Activated CD4-positive, alpha-beta T cell treated with anti-CD3 and anti-CD28 coated beads, Interleukin-2, amount 50 U/mL, for 48 hours (primary cell): ENCODE data around the gene ERBB4.
"Not testable (repeated sequence)": the region's sequence is repeated elsewhere in the genome, so short reads cannot be mapped to it uniquely, and the experiment has no call there.

Experiments
- DNase-seq, 2 experiments: peaks; one replicate each; pipeline ENCODE4 v3.0.0-alpha.2; 2020

ERBB4 gene

DNA sequence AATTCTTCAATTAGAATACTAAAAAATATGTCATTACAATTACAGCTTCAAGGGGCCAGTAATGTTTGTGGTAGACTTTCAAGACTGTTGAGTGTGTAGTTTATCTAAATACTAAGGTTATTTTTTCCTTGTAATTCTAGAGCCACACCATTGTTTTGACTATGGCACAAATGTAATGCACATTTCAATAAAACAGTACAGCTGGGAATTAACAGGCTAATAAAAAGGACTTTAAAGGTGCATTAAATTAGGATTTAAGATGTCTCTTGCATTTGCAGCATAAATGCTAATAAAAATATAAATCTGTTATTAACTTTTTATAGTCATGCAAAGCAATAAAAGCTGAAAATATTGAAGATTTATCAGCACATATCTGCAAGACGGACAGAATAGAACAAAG lies 344.8 kb downstream of the ERBB4 start:
- DNase-seq = no peak

- no peak for DNase-seq
Observed at GRCh38 chr2:212193056-212193455, 345.5 kb downstream of the ERBB4 start.

GRCh38 chr2:212191438-212191837 lies 347.2 kb downstream of the ERBB4 start:
- DNase-seq = not testable (repeated sequence)

GRCh38 chr2:212186166-212186565 lies 352.4 kb downstream of the ERBB4 start:
- DNase-seq = no peak

GRCh38 chr2:212181646-212182045 lies 357.0 kb downstream of the ERBB4 start:
- DNase-seq = no peak

- DNase-seq = no peak
Observed at GRCh38 chr2:212180408-212181083, 358.1 kb downstream of the ERBB4 start.

- no peak for DNase-seq
Observed at GRCh38 chr2:212177724-212178123, 360.9 kb downstream of the ERBB4 start.

GRCh38 chr2:212176151-212176550 lies 362.5 kb downstream of the ERBB4 start:
- no peak for DNase-seq

- no peak for DNase-seq
Observed at GRCh38 chr2:212173756-212174510, 364.7 kb downstream of the ERBB4 start.

- DNase-seq = no peak
Observed at GRCh38 chr2:212173331-212173730, 365.3 kb downstream of the ERBB4 start.

GRCh38 chr2:212170382-212170781 lies 368.2 kb downstream of the ERBB4 start:
- no peak for DNase-seq

DNA sequence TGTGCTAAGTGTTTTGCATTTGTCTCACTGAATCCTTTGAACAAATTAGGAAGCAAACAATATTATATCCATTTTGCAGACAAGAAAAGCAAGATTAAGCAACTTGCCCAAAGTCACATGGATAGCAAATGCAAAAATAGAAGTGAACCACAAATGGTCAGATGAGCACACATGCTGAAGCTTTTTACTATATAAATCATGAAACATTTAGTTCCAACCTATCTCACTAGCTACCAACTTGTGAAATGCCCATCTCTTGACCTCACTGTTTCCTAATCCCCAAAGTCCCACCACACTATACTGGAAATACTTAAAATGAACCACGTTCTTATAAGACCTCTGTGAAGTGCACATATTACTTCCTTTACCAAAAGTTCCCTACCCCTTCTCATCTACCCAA lies 380.5 kb downstream of the ERBB4 start:
- no peak for DNase-seq

DNA sequence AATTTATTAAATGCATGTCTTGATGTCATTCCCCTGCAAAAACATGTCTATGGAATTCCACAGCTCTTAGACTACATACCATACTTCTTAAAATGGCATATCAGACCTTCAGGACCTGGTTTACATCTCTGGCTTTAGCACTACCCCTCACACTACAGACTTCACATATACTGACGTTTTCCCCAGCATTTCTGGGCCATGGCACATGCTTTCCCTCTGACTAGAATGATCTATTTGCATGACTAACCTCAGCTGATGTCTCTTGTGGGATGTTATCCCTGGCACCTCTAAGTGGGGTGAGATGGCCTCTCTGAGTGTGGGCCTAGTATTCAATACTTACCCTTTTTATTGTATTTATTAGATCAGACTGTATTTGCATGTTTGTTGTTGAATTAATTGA lies 381.6 kb downstream of the ERBB4 start:
- no peak for DNase-seq

DNA sequence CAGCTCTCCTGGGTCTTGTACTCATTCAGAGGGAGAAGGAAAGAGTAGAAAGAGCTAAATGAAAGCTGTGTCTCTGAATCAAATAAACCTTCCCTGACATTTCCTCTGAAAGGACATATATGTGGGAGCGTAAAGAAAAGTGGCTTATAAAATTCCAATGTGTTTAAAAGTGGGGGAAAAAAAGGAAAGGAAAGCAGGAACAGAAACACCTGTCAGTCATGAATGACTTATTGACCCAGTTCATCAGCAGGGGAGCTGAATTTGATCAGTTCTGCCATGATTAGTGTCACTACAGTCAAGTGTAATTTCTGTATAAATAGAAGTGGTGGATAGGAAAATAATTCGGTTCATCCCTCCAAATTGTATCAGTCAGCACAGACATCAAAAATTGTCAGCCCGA lies 382.5 kb downstream of the ERBB4 start:
- no peak for DNase-seq

GRCh38 chr2:212154477-212154878 lies 384.1 kb downstream of the ERBB4 start:
- DNase-seq = no peak

DNA sequence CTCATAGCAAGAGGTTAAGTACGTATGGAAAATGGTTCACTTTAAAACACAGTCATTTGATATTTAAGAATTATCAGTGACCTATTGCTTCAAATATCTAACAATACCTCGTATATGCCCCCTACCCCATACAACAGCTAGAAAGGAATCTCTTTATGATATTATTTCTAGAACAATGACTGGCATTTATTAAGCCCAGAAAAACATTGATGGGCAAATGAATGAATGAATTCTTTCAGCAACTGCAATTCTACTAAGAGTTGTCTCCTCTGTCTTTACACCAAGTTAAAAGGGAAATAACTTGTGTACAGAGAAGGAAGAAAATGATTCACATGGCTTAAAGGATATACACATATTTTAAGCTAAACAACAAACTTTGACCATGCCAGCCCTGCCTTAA lies 384.7 kb downstream of the ERBB4 start:
- DNase-seq = no peak

DNA sequence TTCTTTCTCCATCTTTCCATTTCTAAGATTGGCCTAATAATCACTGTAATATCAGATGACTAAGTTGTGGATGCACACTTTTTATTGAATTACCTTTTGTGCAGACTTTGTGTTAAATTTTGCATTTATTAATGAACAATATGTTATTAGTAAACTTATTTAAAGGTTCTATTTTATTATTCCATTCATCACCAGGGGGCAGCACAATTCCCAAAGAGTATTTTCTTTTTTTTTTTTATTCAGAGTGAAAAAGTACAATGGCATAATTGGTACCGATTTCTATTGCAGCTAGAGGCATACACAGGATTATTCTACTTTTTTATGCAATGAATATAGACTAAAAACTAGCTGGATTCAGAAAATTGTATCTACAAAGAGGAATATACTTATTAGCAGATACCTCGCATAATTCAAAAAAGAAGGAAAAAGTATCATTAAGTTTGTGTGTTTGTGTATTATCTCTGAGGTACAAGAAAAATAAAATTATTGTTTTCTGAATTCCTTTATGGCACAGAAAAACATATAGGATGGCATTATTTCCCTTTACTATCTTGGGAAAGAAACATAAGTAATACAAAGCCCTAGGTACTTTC lies 390.6 kb downstream of the ERBB4 start:
- DNase-seq = no peak

- DNase-seq = no peak
Observed at GRCh38 chr2:212146416-212146815, 392.2 kb downstream of the ERBB4 start.

- no peak for DNase-seq
Observed at GRCh38 chr2:212145121-212145520, 393.5 kb downstream of the ERBB4 start.

DNA sequence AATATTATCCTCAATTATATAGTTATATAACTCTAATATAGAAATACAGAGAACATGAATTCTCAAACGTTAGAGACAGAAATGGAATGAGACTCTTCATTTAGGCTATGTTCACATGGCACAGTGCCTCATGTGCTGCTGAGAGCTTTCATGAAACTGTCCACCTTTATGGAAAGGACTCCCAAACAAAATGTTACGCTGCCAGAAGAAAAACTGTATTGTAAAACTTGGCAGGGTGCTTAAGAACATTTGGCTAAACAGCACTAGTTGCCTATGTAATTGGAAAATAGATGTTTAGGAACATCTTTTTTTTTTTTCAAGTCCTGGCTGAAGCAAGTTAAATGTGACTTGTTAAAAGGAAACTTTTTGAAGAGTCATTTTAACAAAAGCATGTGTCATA lies 396.0 kb downstream of the ERBB4 start:
- no peak for DNase-seq

DNA sequence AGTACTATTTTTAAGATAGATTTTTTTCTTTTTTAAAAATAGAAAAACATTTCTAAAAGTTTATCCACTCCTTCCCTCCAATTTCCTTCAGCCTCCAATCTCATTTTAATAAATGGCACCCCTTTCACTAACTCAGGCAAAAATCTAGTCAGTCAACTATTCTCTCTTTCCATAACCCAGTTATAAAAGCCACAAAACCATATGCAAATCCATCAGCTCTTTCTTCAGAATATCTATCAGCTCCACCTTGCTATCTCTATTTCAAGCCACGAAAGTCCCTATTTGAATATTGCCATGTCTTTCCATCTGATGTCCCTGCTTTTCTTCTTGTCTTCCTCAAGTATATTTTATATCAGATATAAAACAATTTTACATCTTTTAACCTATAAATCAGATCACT lies 397.1 kb downstream of the ERBB4 start:
- DNase-seq = no peak

GRCh38 chr2:212136216-212136795 lies 402.3 kb downstream of the ERBB4 start:
- DNase-seq = no peak

DNA sequence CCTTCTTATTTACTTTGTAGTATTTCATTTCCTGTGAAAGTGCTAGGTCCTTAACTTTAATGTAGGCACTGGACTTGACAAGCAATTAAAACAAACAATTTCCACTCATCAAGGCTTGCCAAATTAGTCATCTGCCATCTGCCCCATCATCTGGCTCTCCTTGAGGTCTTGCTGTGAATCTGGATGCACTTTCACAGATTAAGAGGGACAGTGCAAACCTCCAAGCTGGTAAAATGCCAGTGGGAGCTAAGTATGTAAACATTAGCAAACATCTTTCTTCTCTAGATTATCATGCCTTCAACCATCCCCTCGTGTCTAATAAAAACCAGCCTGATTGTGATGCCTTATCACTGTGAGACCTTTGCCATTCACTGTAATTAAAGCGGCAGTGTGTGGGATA lies 402.9 kb downstream of the ERBB4 start:
- DNase-seq = no peak

- no peak for DNase-seq
Observed at GRCh38 chr2:212133337-212133736, 405.3 kb downstream of the ERBB4 start.
